ENCODE data around the gene KCNK13. TPM values are rescaled to one million over a fixed set of nuclear protein-coding genes. Genes with fewer than 3 reads are reported as not detected.

The KCNK13 gene
- total RNA-seq, 4 donors from 2014 or later, result 0.28 to 5.9 (median 2.0) TPM; not detected in 1

- ATAC-seq (ENCODE audit: low FRiP score) (no peak), DNase-seq (ENCODE audit: low spot score) (no peak)
- no peak for TF ChIP-seq CTCF (IDR thresholded peaks at IDR 0.05)
These were observed 79.1 kb downstream of the KCNK13 start for GRCh38 chr14:90140956-90141316.

GRCh38 chr14:90153429-90153828, 91.6 kb downstream of the KCNK13 start:
- DNase-seq (ENCODE audit: low spot score), result no peak
- ATAC-seq (ENCODE audit: low FRiP score), result no peak
- TF ChIP-seq CTCF (IDR thresholded peaks at IDR 0.05), result no peak

- TF ChIP-seq CTCF (IDR thresholded peaks at IDR 0.05), result no peak
- no peak for ATAC-seq (ENCODE audit: low FRiP score)
- no peak for DNase-seq (ENCODE audit: low spot score)
These were observed 92.3 kb downstream of the KCNK13 start for GRCh38 chr14:90154110-90154509.

GRCh38 chr14:90159146-90159545, 97.4 kb downstream of the KCNK13 start:
- TF ChIP-seq CTCF (IDR thresholded peaks at IDR 0.05), result no peak
- DNase-seq (ENCODE audit: low spot score) (no peak), ATAC-seq (ENCODE audit: low FRiP score) (no peak)

- DNase-seq (ENCODE audit: low spot score), result no peak
- TF ChIP-seq CTCF (IDR thresholded peaks at IDR 0.05), result no peak
- no peak for ATAC-seq (ENCODE audit: low FRiP score)
These were observed 97.9 kb downstream of the KCNK13 start for GRCh38 chr14:90159688-90160087.

- ATAC-seq (ENCODE audit: low FRiP score) (no peak), DNase-seq (ENCODE audit: low spot score) (no peak)
- TF ChIP-seq CTCF (IDR thresholded peaks at IDR 0.05), result no peak
These were observed 99.3 kb downstream of the KCNK13 start for GRCh38 chr14:90161129-90161528.

GRCh38 chr14:90168425-90169105, 106.8 kb downstream of the KCNK13 start:
- ATAC-seq (ENCODE audit: low FRiP score), result no peak
- no peak for DNase-seq (ENCODE audit: low spot score)
- TF ChIP-seq CTCF (IDR thresholded peaks at IDR 0.05), result no peak

All from omental fat pad (tissue), 4 donors.